Left lung (tissue), 10 donors: ENCODE measurements around the gene FHIT. TPM values are rescaled to one million over a fixed set of nuclear protein-coding genes. Genes with fewer than 3 reads are reported as not detected.

Experiments used
- ATAC-seq: fragments of 200-7000 bp; cut with Tn5 transposase; one replicate; pipeline ENCODE4 v1.9.1; 2020; ENCODE audit warnings: moderate library complexity
- DNase-seq, 4 donors: peaks; one replicate each; pipeline ENCODE4 v3.0.0-alpha.2; 2013 to 2020
- H3K27ac ChIP-seq, 2 donors: fragments of 200-600 bp; sonication (generic) in 1 of 2; one replicate each; pipeline versions ENCODE4 v1.5.0 to v1.8.0; 2020 to 2021
- H3K27me3 ChIP-seq, 2 donors: fragments of 200-600 bp; sonication (generic) in 1 of 2; one replicate each; pipeline versions ENCODE4 v1.5.0 to v1.8.0; 2020 to 2021
- H3K36me3 ChIP-seq, 2 donors: fragments of 200-600 bp; sonication (generic) in 1 of 2; one replicate each; pipeline versions ENCODE4 v1.5.0 to v1.8.0; 2020 to 2021
- H3K4me1 ChIP-seq, 2 donors: fragments of 200-600 bp; one replicate each; pipeline ENCODE4 v1.8.0; 2021
- H3K4me3 ChIP-seq, 2 donors: fragments of 200-600 bp; sonication (generic) in 1 of 2; one replicate each; pipeline versions ENCODE4 v1.5.0 to v1.8.0; 2020 to 2021; ENCODE audit warnings: mild to moderate bottlenecking in 1 of 2
- H3K9me3 ChIP-seq, 2 donors: fragments of 200-600 bp; sonication (generic) in 1 of 2; one replicate each; pipeline versions ENCODE4 v1.5.0 to v1.8.0; 2020 to 2021
- CTCF ChIP-seq, 2 donors: fragments of 200-600 bp; sonication (generic) in 1 of 2; IDR thresholded peaks; one replicate each; pipeline versions ENCODE4 v1.5.0 to v1.8.0; 2021; ENCODE audit warnings: antibody characterized with exemption in 2 of 2
- intact Hi-C, 2 donors: fragments of 100-400 bp; cut with DNase I; formaldehyde crosslinking; loops; one replicate each; pipeline versions ENCODE4 v1.11.2 to v1.14.2; 2022
- polyA plus RNA-seq, 6 donors: library from polyadenylated mRNA; unstranded; fragments of 120-200 nt; gene quantifications; one replicate each; pipeline ENCODE4 v1.2.1, GENCODE V29; 2013; ENCODE audit not compliant: insufficient read length in 6 of 6
- total RNA-seq, 2 donors: library from RNA; stranded (reverse); fragmentation: NEBNext Ultra II Directional; extraction: Animal tissue kit (Norgen Biotek cat#: 25700); gene quantifications; one replicate each; pipeline ENCODE4 v1.2.1, GENCODE V29; 2021
- donor health status: DM: no; HTN: yes; CAD: no.
- donor health status: DM: no; HTN: no; CAD: no.

FHIT gene
- total and polyA plus RNA-seq, 8 donors: 8.5 to 16.3 (median 9.7) TPM

- no peaks in the 10 kb centered on the region for H3K27me3 ChIP-seq
- no peaks in the 10 kb centered on the region for H3K36me3 ChIP-seq
- no peak overlapping the region for H3K27ac ChIP-seq
- intact Hi-C loops: no loop called here
- no peak for TF ChIP-seq CTCF (IDR thresholded peaks at IDR 0.05)
- ATAC-seq (no peak), DNase-seq (no peak)
- peaks cover 0 to 12% of the 10 kb centered on the region in 2 donors for H3K9me3 ChIP-seq
- H3K4me1 ChIP-seq: no peaks in the 10 kb centered on the region
- H3K4me3 ChIP-seq: no peak overlapping the region
Measured at GRCh38 chr3:60887574-60887973, 363.7 kb downstream of the FHIT start.

GRCh38 chr3:60886518-60886917 is 364.7 kb downstream of the FHIT start:
- H3K9me3 ChIP-seq: peaks cover 0 to 19% of the 10 kb centered on the region in 2 donors
- no peak overlapping the region for H3K27ac ChIP-seq
- ATAC-seq: no peak
- H3K4me3 ChIP-seq: no peak overlapping the region
- intact Hi-C loops: no loop called here
- no peaks in the 10 kb centered on the region for H3K4me1 ChIP-seq
- H3K36me3 ChIP-seq: no peaks in the 10 kb centered on the region
- DNase-seq: no peak
- TF ChIP-seq CTCF (IDR thresholded peaks at IDR 0.05): no peak
- H3K27me3 ChIP-seq: no peaks in the 10 kb centered on the region

GRCh38 chr3:60884005-60884404 is 367.2 kb downstream of the FHIT start:
- no peak for DNase-seq
- Histone ChIP-seq H3K9me3 (peaks cover 0 to 41% of the 10 kb centered on the region in 2 donors), H3K4me3 (no peak overlapping the region), H3K36me3 (no peaks in the 10 kb centered on the region), H3K4me1 (no peaks in the 10 kb centered on the region), H3K27ac (no peak overlapping the region), H3K27me3 (no peaks in the 10 kb centered on the region)
- intact Hi-C loops: no loop called here
- no peak for TF ChIP-seq CTCF (IDR thresholded peaks at IDR 0.05)
- ATAC-seq: no peak

- Histone ChIP-seq H3K4me3 (no peak overlapping the region), H3K9me3 (peaks cover 0 to 27% of the 10 kb centered on the region in 2 donors), H3K27ac (no peak overlapping the region), H3K4me1 (no peaks in the 10 kb centered on the region), H3K27me3 (no peaks in the 10 kb centered on the region), H3K36me3 (no peaks in the 10 kb centered on the region)
- DNase-seq: no peak
- intact Hi-C loops: no loop called here
- no peak for TF ChIP-seq CTCF (IDR thresholded peaks at IDR 0.05)
- no peak for ATAC-seq
Measured at GRCh38 chr3:60877188-60877587, 374.1 kb downstream of the FHIT start.

- DNase-seq (no peak), ATAC-seq (no peak)
- Histone ChIP-seq H3K27me3 (no peaks in the 10 kb centered on the region), H3K4me3 (no peak overlapping the region), H3K9me3 (peaks cover 0 to 3% of the 10 kb centered on the region in 2 donors), H3K36me3 (no peaks in the 10 kb centered on the region), H3K27ac (no peak overlapping the region), H3K4me1 (no peaks in the 10 kb centered on the region)
- intact Hi-C loops: no loop called here
- no peak for TF ChIP-seq CTCF (IDR thresholded peaks at IDR 0.05)
Measured at GRCh38 chr3:60870396-60870795, 380.9 kb downstream of the FHIT start.
